Measurements from ENCODE around the gene RASA2. TPM values are rescaled to one million over a fixed set of nuclear protein-coding genes. Genes with fewer than 3 reads are reported as not detected.

Gene RASA2
- total and polyA plus RNA-seq, 2 of the 4 experiments (the other 2 are of a cell fraction): 6.1 to 14.0 TPM

- Histone ChIP-seq H3K79me1 (ENCODE audit: low read depth in 1 of 2, low read length in 2 of 2) (peaks cover 5 to 42% of the 10 kb centered on the region in 2 experiments; a peak in 3 of 4 replicates), H3K27ac (ENCODE audit: insufficient read depth, low read length) (no peak overlapping the region), H3K9me3 (ENCODE audit: control insufficient read depth, insufficient read depth, low read length) (no peaks in the 10 kb centered on the region), H4K91ac (ENCODE audit: insufficient read depth, low read depth, low read length) (no peak overlapping the region), H3K9ac (ENCODE audit: low read depth, low read length) (no peak overlapping the region), H4K5ac (ENCODE audit: low read depth, low read length) (no peak overlapping the region), H3K36me3 (ENCODE audit: control insufficient read depth, insufficient read depth, low read length) (no peaks in the 10 kb centered on the region), H2AFZ (replicated peaks; ENCODE audit: low read length, poor library complexity) (no peak overlapping the region), H2BK15ac (ENCODE audit: low read depth, low read length) (no peak overlapping the region), H3K23ac (ENCODE audit: low read depth, low read length) (no peak overlapping the region), H3K56ac (ENCODE audit: extremely low read depth, insufficient read depth, low read length) (no peak overlapping the region), H3K27me3 (ENCODE audit: control insufficient read depth, insufficient read depth, low read length) (no peaks in the 10 kb centered on the region), H2AK9ac (replicated peaks; ENCODE audit: low read depth, low read length, poor library complexity) (no peak overlapping the region), H2AK5ac (ENCODE audit: low read depth, low read length) (no peak overlapping the region), H3K4me3 (ENCODE audit: insufficient read depth, low read depth, low read length) (no peak overlapping the region), H4K8ac (ENCODE audit: low read depth in 2 of 2, low read length in 2 of 2) (no peak overlapping the region), H3K4ac (ENCODE audit: low read depth, low read length) (no peak overlapping the region), H2BK120ac (ENCODE audit: low read depth, low read length) (no peak overlapping the region), H3K14ac (replicated peaks; ENCODE audit: low read depth, low read length) (no peak overlapping the region), H4K20me1 (ENCODE audit: insufficient read depth, low read length) (peaks cover 41% of the 10 kb centered on the region), H2BK5ac (ENCODE audit: low read depth, low read length, poor library complexity, severe bottlenecking) (no peak overlapping the region), H3K4me2 (ENCODE audit: low read depth, low read length) (no peak overlapping the region), H2BK20ac (ENCODE audit: low read depth, low read length) (no peak overlapping the region), H3K9me1 (ENCODE audit: insufficient read depth, low read length) (peaks cover 5% of the 10 kb centered on the region), H3K4me1 (ENCODE audit: control insufficient read depth, insufficient read depth, low read length) (peaks cover 3% of the 10 kb centered on the region; the same call in 1 of the 2 replicates), H3K18ac (ENCODE audit: low read depth, low read length) (no peak overlapping the region)
- DNase-seq (no peak), ATAC-seq (ENCODE audit: low read depth) (no peak)
- dilution Hi-C loops (cut with HindIII; ENCODE audit: low sequenced_read_pairs, unreplicated experiment) (no loop called here), in situ Hi-C loops (cut with MboI; ENCODE audit: low sequenced_read_pairs) (no loop called here), intact Hi-C loops (cut with micrococcal nuclease) (no loop called here)
- WGBS, 2 experiments (ENCODE audit: extremely low coverage in 2 of 2, insufficient read length in 1 of 2): no CpG with 5 or more reads among the region's 1 CpG
- ChIA-PET CTCF (no interaction called here), POLR2A (ENCODE audit: unreplicated experiment) (no interaction called here)
- BruUV-seq (replicated peaks): no TSS peak
- TF ChIP-seq RFX5 (IDR thresholded peaks at IDR 0.05; ENCODE audit: low read depth, low read length) (no peak), BHLHE40 (IDR thresholded peaks at IDR 0.05; ENCODE audit: low read depth, low read length) (no peak), USF2 (IDR thresholded peaks at IDR 0.05; ENCODE audit: low read depth, low read length) (no peak), MAZ (IDR thresholded peaks at IDR 0.05; ENCODE audit: borderline replicate concordance, low read depth, low read length) (no peak), RCOR1 (IDR thresholded peaks at IDR 0.05; ENCODE audit: insufficient replicate concordance, low read length) (no peak), FOS (IDR thresholded peaks at IDR 0.05; ENCODE audit: low read depth, low read length) (no peak), MAFK (IDR thresholded peaks at IDR 0.05; ENCODE audit: low read depth, low read length) (no peak), CEBPB (IDR thresholded peaks at IDR 0.05; ENCODE audit: low read depth, low read length) (no peak), MXI1 (IDR thresholded peaks at IDR 0.05; ENCODE audit: borderline replicate concordance, low read depth, low read length) (no peak), RAD21 (IDR thresholded peaks at IDR 0.05; ENCODE audit: low read length) (no peak), POLR2A (IDR thresholded peaks at IDR 0.05; ENCODE audit: low read depth, low read length) (no peak), ELK1 (IDR thresholded peaks at IDR 0.05; ENCODE audit: borderline replicate concordance, low read depth, low read length) (no peak), CHD1 (IDR thresholded peaks at IDR 0.05; ENCODE audit: low read depth, low read length) (no peak), CTCF (conservative IDR thresholded peaks at IDR 0.05; ENCODE audit: low read depth, low read length) (no peak), NFE2L2 (IDR thresholded peaks at IDR 0.05; ENCODE audit: low read depth, low read length) (no peak), SMC3 (IDR thresholded peaks at IDR 0.05; ENCODE audit: low read depth, low read length) (no peak)
Measured at GRCh38 chr3:141493184-141493583, 6.4 kb downstream of the RASA2 start.
